Forelimb muscle (tissue), 1 donor: Measurements from ENCODE around the gene TMTC4. TPM values are rescaled to one million over a fixed set of nuclear protein-coding genes. Genes with fewer than 3 reads are reported as not detected.
"Not testable (repeated sequence)": the region's sequence is repeated elsewhere in the genome, so short reads cannot be mapped to it uniquely, and the experiment has no call there.

Experiments
- DNase-seq: peaks from one replicate; pipeline ENCODE4 v3.0.0-alpha.2; 2013; ENCODE audit warnings: low read depth
- polyA plus RNA-seq: library from polyadenylated mRNA; unstranded; fragments of 120-200 nt; gene quantifications from one replicate; pipeline ENCODE4 v1.2.1, GENCODE V29; 2013; ENCODE audit not compliant: insufficient read length

Gene TMTC4
- polyA plus RNA-seq, 1 donor = 16.5 TPM

- no peak for DNase-seq
These were observed 49.1 kb downstream of the TMTC4 start for GRCh38 chr13:100625447-100625846.

- no peak for DNase-seq
These were observed 53.8 kb downstream of the TMTC4 start for GRCh38 chr13:100620792-100621191.

GRCh38 chr13:100619940-100620339 lies 54.7 kb downstream of the TMTC4 start:
- DNase-seq = no peak

- DNase-seq = not testable (repeated sequence)
These were observed 55.7 kb downstream of the TMTC4 start for GRCh38 chr13:100618897-100619296.

- DNase-seq = no peak
These were observed 61.6 kb downstream of the TMTC4 start for GRCh38 chr13:100613031-100613430.

- no peak for DNase-seq
These were observed 62.7 kb downstream of the TMTC4 start for GRCh38 chr13:100611678-100612492.

GRCh38 chr13:100610391-100611347 lies 63.9 kb downstream of the TMTC4 start:
- no peak for DNase-seq

GRCh38 chr13:100608906-100609305 lies 65.7 kb downstream of the TMTC4 start:
- no peak for DNase-seq

GRCh38 chr13:100608489-100608888 lies 66.1 kb downstream of the TMTC4 start:
- DNase-seq = no peak

- DNase-seq = no peak
These were observed 69.5 kb downstream of the TMTC4 start for GRCh38 chr13:100604918-100605710.

- DNase-seq = no peak
These were observed 72.0 kb downstream of the TMTC4 start for GRCh38 chr13:100602493-100603111.

- no peak for DNase-seq
These were observed 72.9 kb downstream of the TMTC4 start for GRCh38 chr13:100601716-100602115.

GRCh38 chr13:100600915-100601314 lies 73.7 kb downstream of the TMTC4 start:
- no peak for DNase-seq

GRCh38 chr13:100600461-100600860 lies 74.1 kb downstream of the TMTC4 start:
- no peak for DNase-seq

- no peak for DNase-seq
These were observed 77.3 kb downstream of the TMTC4 start for GRCh38 chr13:100597253-100597652.

- no peak for DNase-seq
These were observed 78.1 kb downstream of the TMTC4 start for GRCh38 chr13:100596516-100596915.

- no peak for DNase-seq
These were observed 79.9 kb downstream of the TMTC4 start for GRCh38 chr13:100594731-100595130.

- DNase-seq = no peak
These were observed 80.3 kb downstream of the TMTC4 start for GRCh38 chr13:100594255-100594654.

- DNase-seq = no peak
These were observed 85.3 kb downstream of the TMTC4 start for GRCh38 chr13:100589178-100589725.

- DNase-seq = no peak
These were observed 86.0 kb downstream of the TMTC4 start, which contains the start of gene GGACT for GRCh38 chr13:100588331-100589177. Gene GGACT, minus strand, starts transcription at chr13:100588789. Its CDS starts 56,198 bp downstream, at chr13:100532591.
